ENCODE measurements around the gene FAHD2B. TPM values are rescaled to one million over a fixed set of nuclear protein-coding genes. Genes with fewer than 3 reads are reported as not detected.

Gene FAHD2B, protein sequence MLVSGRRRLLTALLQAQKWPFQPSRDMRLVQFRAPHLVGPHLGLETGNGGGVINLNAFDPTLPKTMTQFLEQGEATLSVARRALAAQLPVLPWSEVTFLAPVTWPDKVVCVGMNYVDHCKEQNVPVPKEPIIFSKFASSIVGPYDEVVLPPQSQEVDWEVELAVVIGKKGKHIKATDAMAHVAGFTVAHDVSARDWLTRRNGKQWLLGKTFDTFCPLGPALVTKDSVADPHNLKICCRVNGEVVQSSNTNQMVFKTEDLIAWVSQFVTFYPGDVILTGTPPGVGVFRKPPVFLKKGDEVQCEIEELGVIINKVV
- total RNA-seq (ENCODE audit: low replicate concordance): 5.5 and 6.9 TPM in 2 replicates

GRCh38 chr2:97094772-97095611, at the start of gene FAHD2B:
FAHD2B (minus strand) TSS chr2:97094882; CDS start chr2:97091706, 3,176 bp downstream.

GRCh38 chr2:97113050-97113881, 18.6 kb upstream of the FAHD2B start, which contains the start of gene ANKRD36:
ANKRD36 (plus strand) TSS chr2:97113153; CDS start chr2:97113740, 587 bp downstream.

Other genes starting within 250 kb of the FAHD2B start
- gene ANKRD39, start 236.9 kb downstream of the FAHD2B start, total RNA-seq (ENCODE audit: low replicate concordance): 6.2 and 6.4 TPM in 2 replicates
- gene SEMA4C, start 224.8 kb downstream of the FAHD2B start, total RNA-seq (ENCODE audit: low replicate concordance): 19.3 and 20.2 TPM in 2 replicates
- not detected in 2 replicates for gene FAM178B, start 108.3 kb downstream of the FAHD2B start, total RNA-seq (ENCODE audit: low replicate concordance)
- gene ANKRD36, start 18.3 kb upstream of the FAHD2B start, total RNA-seq (ENCODE audit: low replicate concordance): 22.9 and 25.4 TPM in 2 replicates

Measured in smooth muscle cell of the coronary artery (primary cell).